GM23338 (cell line): ENCODE results near the gene SSTR5. TPM values are rescaled to one million over a fixed set of nuclear protein-coding genes. Genes with fewer than 3 reads are reported as not detected.

Source experiments
- ATAC-seq: fragments of 200-7000 bp; cut with Tn5 transposase; 3 replicates; pipeline ENCODE4 v1.9.1; 2020
- DNase-seq: peaks from one replicate; pipeline ENCODE4 v3.0.0-alpha.2; 2015; ENCODE audit warnings: low spot score
- H2AFZ ChIP-seq: fragments of 200-600 bp; sonication (generic); 2 replicates; pipeline ENCODE4 v1.8.0; 2016; ENCODE audit warnings: antibody characterized with exemption, mild to moderate bottlenecking, moderate library complexity
- H3F3A ChIP-seq: fragments of 200-600 bp; sonication (generic); replicated peaks from 2 replicates; pipeline ENCODE4 v1.8.0; 2017; ENCODE audit warnings: antibody characterized with exemption, mixed run types, low read depth
- H3K27ac ChIP-seq: fragments of 200-600 bp; sonication (generic); 2 replicates; pipeline ENCODE4 v1.6.1; 2016; ENCODE audit warnings: low read depth
- H3K27me3 ChIP-seq: fragments of 200-600 bp; sonication (generic); 2 replicates; pipeline ENCODE4 v1.8.0; 2016; ENCODE audit warnings: mild to moderate bottlenecking, mixed run types, moderate library complexity; ENCODE audit not compliant: insufficient read depth
- H3K36me3 ChIP-seq: fragments of 200-600 bp; sonication (generic); 2 replicates; pipeline ENCODE4 v1.8.0; 2016; ENCODE audit warnings: mild to moderate bottlenecking; ENCODE audit not compliant: insufficient read depth
- H3K4me1 ChIP-seq: fragments of 200-600 bp; sonication (generic); 2 replicates; pipeline ENCODE4 v1.8.0; 2016; ENCODE audit warnings: mild to moderate bottlenecking, moderate library complexity; ENCODE audit not compliant: insufficient read depth
- H3K4me2 ChIP-seq: fragments of 200-600 bp; sonication (generic); 2 replicates; pipeline ENCODE4 v1.7.1; 2017; ENCODE audit warnings: mixed run types
- H3K4me3 ChIP-seq: fragments of 200-600 bp; sonication (generic); 2 replicates; pipeline ENCODE4 v1.6.1; 2016; ENCODE audit warnings: mixed run types
- H3K79me2 ChIP-seq: fragments of 200-600 bp; sonication (generic); replicated peaks from 2 replicates; pipeline ENCODE4 v1.8.0; 2017; ENCODE audit warnings: mild to moderate bottlenecking; ENCODE audit not compliant: insufficient read depth
- H3K9me2 ChIP-seq: fragments of 200-600 bp; sonication (generic); 2 replicates; pipeline ENCODE4 v1.8.0; 2017; ENCODE audit not compliant: insufficient read depth
- H4K20me1 ChIP-seq: fragments of 200-600 bp; sonication (generic); replicated peaks from 2 replicates; pipeline ENCODE4 v1.8.0; 2017; ENCODE audit warnings: mild to moderate bottlenecking; ENCODE audit not compliant: insufficient read depth
- H3K27ac Mint-ChIP-seq: 2 replicates; pipeline ENCODE4 v1.8.0; 2020; ENCODE audit warnings: inconsistent platforms, mild to moderate bottlenecking, moderate library complexity, mixed read lengths
- H3K27me3 Mint-ChIP-seq: 3 replicates; pipeline ENCODE4 v1.8.0; 2022; ENCODE audit warnings: low read depth, mild to moderate bottlenecking, moderate library complexity, mixed read lengths, inconsistent platforms; ENCODE audit not compliant: insufficient read depth, poor library complexity
- H3K36me3 Mint-ChIP-seq: 3 replicates; pipeline ENCODE4 v1.8.0; 2021; ENCODE audit warnings: low read depth, mild to moderate bottlenecking, inconsistent platforms, moderate library complexity, mixed read lengths
- H3K4me1 Mint-ChIP-seq: 3 replicates; pipeline ENCODE4 v1.8.0; 2020; ENCODE audit warnings: mild to moderate bottlenecking, inconsistent platforms, mixed read lengths
- H3K4me3 Mint-ChIP-seq: 3 replicates; pipeline ENCODE4 v1.8.0; 2021; ENCODE audit warnings: moderate library complexity, mild to moderate bottlenecking, inconsistent platforms, mixed read lengths
- H3K9me3 Mint-ChIP-seq: 3 replicates; pipeline ENCODE4 v1.8.0; 2020; ENCODE audit warnings: moderate library complexity, mild to moderate bottlenecking, inconsistent platforms, mixed read lengths
- CREB1 ChIP-seq: fragments of 250-450 bp; sonication (Bioruptor Pico); IDR thresholded peaks from 2 replicates; pipeline ENCODE4 v1.5.0; 2020; ENCODE audit warnings: low read depth, mild to moderate bottlenecking, moderate library complexity
- CTCF ChIP-seq, 2 experiments: fragments of 200-600 bp in 1 of 2; sonication (generic) in 1 of 2; conservative IDR thresholded peaks; 2 replicates each; pipeline versions ENCODE4 v1.5.1 to v1.6.1; 2016 to 2017; ENCODE audit warnings: antibody characterized with exemption in 2 of 2, low read depth in 2 of 2, mild to moderate bottlenecking in 2 of 2, moderate library complexity in 1 of 2
- ETS1 ChIP-seq: IDR thresholded peaks from 2 replicates; pipeline ENCODE4 v1.6.1; 2016; ENCODE audit warnings: antibody characterized with exemption
- JUNB ChIP-seq: IDR thresholded peaks from one replicate; pipeline ENCODE4 v1.6.1; 2016; ENCODE audit warnings: antibody characterized with exemption; ENCODE audit not compliant: unreplicated experiment
- NANOG ChIP-seq: IDR thresholded peaks from 2 replicates; pipeline ENCODE4 v1.6.1; 2016; ENCODE audit warnings: antibody characterized with exemption, borderline replicate concordance
- POLR2AphosphoS5 ChIP-seq: IDR thresholded peaks from 2 replicates; pipeline ENCODE4 v1.6.1; 2016; ENCODE audit warnings: antibody characterized with exemption, low read depth
- REST ChIP-seq: IDR thresholded peaks from one replicate; pipeline ENCODE4 v1.6.1; 2018; ENCODE audit warnings: antibody characterized with exemption; ENCODE audit not compliant: unreplicated experiment
- ZNF114 ChIP-seq: fragments of 250-450 bp; sonication (Bioruptor Pico); IDR thresholded peaks from 2 replicates; pipeline ENCODE4 v1.5.0; 2020; ENCODE audit warnings: mild to moderate bottlenecking, moderate library complexity
- ZNF331 ChIP-seq: fragments of 250-450 bp; sonication (Bioruptor Pico); IDR thresholded peaks from 2 replicates; pipeline ENCODE4 v1.5.0; 2020; ENCODE audit warnings: low read depth, mild to moderate bottlenecking, moderate library complexity
- ZNF462 ChIP-seq: fragments of 250-450 bp; sonication (Bioruptor Pico); IDR thresholded peaks from 2 replicates; pipeline ENCODE4 v1.5.0; 2020; ENCODE audit warnings: mild to moderate bottlenecking, moderate library complexity
- polyA plus RNA-seq: library from polyadenylated mRNA; unstranded; fragments of >200 nt; fragmentation: Nextera tagmentation; extraction: Ambion mirVana; gene quantifications from 2 replicates; pipeline ENCODE4 v1.2.1, GENCODE V29; 2016
- total RNA-seq: library from RNA; depleted of rRNA; stranded (reverse); fragments of >200 nt; shearing (Covaris generic); gene quantifications from 2 replicates; pipeline ENCODE4 v1.2.3, GENCODE V29; 2014

The SSTR5 gene
- total and polyA plus RNA-seq, 2 experiments from 2014 or later: 0.60 to 1.0 TPM

- TF ChIP-seq REST: no peak
- no peak for TF ChIP-seq CREB1 (CRISPR knock-in tag)
- no peak for TF ChIP-seq JUNB
- no peak for TF ChIP-seq ZNF114 (CRISPR knock-in tag)
- TF ChIP-seq POLR2AphosphoS5: no peak
- TF ChIP-seq ZNF331: no peak
- no peak for TF ChIP-seq NANOG
Observed at GRCh38 chr16:1129106-1129960, 56.8 kb downstream of the SSTR5 start (continued).

GRCh38 chr16:1130382-1130781 lies 57.8 kb downstream of the SSTR5 start:
- H4K20me1 ChIP-seq: no peaks in the 10 kb centered on the region
- no peaks in the 10 kb centered on the region for H3K36me3 Mint-ChIP-seq
- H3K4me2 ChIP-seq: no peak overlapping the region
- H3K79me2 ChIP-seq: no peaks in the 10 kb centered on the region
- H3K4me3 ChIP-seq: no peak overlapping the region
- TF ChIP-seq ZNF462: no peak
- no peak for TF ChIP-seq CTCF (conservative IDR thresholded peaks at IDR 0.05; ENCODE audit: low read depth in 2 of 2)
- TF ChIP-seq ETS1: no peak
- no peak overlapping the region for H2AFZ ChIP-seq
- no peak for DNase-seq
- peaks cover 5% of the 10 kb centered on the region for H3K27me3 Mint-ChIP-seq
- H3K36me3 ChIP-seq: no peaks in the 10 kb centered on the region
- no peak for ATAC-seq
- no peak overlapping the region for H3K27ac Mint-ChIP-seq
- H3K27ac ChIP-seq: no peak overlapping the region
- no peaks in the 10 kb centered on the region for H3K27me3 ChIP-seq
- no peak overlapping the region for H3K4me3 Mint-ChIP-seq
- H3K9me3 Mint-ChIP-seq: no peaks in the 10 kb centered on the region
- H3K4me1 ChIP-seq: no peaks in the 10 kb centered on the region
- H3K9me2 ChIP-seq: no peaks in the 10 kb centered on the region
- H3K4me1 Mint-ChIP-seq: no peaks in the 10 kb centered on the region
- no peaks in the 10 kb centered on the region for H3F3A ChIP-seq
